NCI-H82 (cell line): ENCODE measurements around the gene AGAP5.

ENCODE experiments used
- DNase-seq: peaks from one replicate; lab custom pipeline; 2025; lab: John Stamatoyannopoulos, UW

AGAP5 gene

DNA sequence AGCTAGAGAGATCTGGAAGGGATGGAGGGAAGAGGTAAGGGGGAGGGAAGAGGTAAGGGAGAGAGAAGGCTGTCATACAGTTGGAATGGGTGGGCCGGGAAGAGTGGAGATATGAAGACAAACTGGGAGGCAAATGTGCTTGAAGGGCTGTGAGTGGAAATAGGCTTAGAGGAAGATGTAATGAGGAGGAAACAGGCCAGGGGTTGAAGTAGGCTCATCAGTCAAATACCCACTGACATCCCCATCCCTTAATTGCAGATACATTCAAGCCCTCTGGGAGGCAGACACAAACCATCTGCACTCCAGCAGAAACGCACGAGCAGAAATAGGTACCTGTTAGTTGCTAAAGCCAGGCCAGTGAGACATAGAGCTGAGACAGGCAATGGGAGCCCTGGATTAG lies 44.2 kb downstream of the AGAP5 start:
- DNase-seq, result peak; percentile 19

- no peak for DNase-seq
Observed at GRCh38 chr10:73653195-73653594, 44.7 kb downstream of the AGAP5 start.

DNA sequence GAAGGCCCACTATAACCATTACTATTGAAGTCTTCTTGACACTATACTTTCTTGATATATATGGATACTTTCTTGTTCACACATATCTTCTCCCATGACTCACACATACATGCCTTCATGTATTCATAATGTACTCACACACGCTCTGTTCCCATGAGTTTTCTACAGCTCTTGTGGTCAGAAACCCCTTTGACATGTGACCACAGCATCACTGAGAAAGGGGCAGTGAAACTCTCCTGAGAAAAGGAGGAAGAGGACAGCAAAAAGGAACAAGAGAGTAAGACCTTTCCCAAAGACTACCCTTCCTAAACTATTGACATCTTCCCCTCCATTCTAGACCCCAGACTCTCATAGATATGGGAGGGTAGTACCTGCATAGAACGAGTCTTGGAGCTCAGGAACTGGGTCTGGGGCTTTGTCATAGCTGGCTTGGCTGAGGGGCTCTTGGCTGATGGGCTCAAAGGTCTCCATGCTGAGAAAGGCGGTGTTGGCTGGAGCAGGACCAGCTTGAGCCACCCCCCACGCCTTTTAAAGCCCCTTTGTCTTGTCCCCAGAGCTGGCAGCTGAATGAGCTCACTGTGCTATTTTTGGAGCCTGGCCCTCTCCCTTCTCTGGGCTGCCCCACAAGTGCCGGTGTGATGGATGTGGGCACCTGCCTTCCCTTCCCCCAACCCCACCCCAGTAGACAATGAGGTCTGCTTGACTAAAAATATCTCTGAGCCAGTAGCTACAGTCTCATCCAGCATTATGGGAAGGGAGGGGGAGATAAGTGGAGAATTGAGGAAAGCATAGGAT lies 47.2 kb downstream of the AGAP5 start:
- no peak for DNase-seq

DNA sequence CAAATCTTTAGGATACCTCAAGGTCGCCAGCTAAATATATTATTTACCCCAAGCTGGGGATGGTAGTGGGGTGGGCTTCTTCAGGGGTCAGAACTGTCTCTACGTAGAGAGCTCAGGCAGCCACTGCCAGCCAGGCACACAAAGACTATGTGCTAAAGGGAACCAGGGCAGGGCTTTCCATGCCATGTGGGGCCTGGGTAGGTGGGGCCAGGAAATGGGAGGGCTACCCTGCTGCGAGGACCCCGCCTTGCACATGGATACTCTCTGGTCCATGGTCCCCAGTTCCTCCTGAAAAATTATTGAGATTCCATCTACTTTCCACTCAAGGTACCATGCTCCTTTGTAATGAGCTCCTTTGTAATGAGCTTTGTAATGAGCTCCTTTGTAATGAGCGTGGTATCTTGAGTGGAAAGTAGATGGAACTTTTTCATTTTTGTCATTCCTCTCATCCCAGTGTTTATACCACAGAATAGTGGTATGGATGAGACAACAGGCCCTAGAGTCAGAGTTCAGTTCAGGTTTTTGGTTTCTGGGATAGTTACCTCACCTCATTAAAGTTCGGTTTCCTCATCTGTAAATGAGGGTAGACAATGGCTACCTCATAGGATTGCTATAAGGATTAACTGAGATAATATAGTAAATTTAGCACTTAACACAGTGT lies 47.9 kb downstream of the AGAP5 start:
- DNase-seq, result no peak

GRCh38 chr10:73648975-73649829 lies 48.7 kb downstream of the AGAP5 start:
- DNase-seq, result no peak

GRCh38 chr10:73647875-73648651 lies 49.8 kb downstream of the AGAP5 start:
- no peak for DNase-seq

- DNase-seq, result peak; percentile 95
Observed at GRCh38 chr10:73647211-73647874, 50.6 kb downstream of the AGAP5 start.

GRCh38 chr10:73646598-73647041 lies 51.3 kb downstream of the AGAP5 start:
- no peak for DNase-seq

DNA sequence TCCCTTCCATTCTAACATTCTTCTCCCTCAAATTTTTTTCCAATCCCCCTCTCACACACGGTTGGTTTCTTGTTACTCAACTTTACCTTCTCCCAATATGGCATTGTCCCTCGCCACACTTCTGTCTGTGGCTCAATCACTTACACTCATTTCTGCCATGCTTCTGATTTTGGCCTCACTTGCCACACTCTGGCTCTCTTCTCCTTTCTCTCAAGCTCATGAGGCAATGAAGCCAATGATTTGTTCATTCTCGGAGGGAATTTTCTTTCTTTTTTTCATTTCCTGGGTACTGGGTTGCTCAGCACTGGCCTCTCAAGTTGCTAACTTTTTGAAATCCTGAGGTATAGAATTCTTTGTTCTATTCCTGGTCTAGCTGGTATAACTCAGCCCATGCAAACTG lies 52.7 kb downstream of the AGAP5 start:
- DNase-seq, result no peak

DNA sequence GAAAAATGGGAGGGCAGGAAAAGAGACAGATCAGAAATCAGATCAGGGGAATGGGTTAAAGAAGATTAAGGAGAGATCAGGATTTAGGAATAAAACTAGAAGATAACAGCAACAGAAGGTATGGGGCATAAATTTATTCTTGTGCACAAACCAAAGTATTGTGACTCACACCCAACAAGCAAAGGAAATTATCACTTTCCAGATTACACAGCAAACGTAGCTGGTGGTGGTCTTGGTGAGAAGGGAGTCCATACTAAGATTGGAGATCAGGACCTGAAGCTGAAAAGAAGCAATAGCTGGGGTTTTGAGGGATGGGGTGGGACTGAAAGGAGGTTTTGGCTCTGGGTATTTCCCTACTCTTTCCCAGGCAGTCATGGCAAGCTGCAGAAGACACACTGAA lies 53.1 kb downstream of the AGAP5 start:
- DNase-seq, result no peak

GRCh38 chr10:73644015-73644743 lies 53.7 kb downstream of the AGAP5 start:
- DNase-seq, result peak; percentile 74

DNA sequence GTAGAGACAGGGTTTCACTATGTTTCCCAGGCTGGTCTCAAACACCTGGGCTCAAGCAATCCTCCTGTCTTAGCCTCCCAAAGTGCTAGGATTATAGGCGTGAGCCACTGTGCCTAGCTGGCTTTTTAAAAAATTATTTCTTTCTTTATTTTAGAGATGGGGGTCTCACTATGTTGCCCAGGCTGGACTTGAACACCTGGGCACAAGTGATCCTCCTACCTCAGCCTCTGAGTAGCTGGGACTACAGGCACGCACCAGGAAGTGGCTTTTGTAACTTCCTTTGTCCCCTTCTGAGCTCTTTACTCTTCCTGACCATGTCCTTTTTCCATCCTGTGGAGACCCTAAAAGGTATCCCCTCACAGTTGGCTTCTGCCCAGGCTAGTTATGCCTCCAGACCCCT lies 54.5 kb downstream of the AGAP5 start:
- no peak for DNase-seq

- no peak for DNase-seq
Observed at GRCh38 chr10:73641328-73642060, 56.4 kb downstream of the AGAP5 start, which contains the start of gene MYOZ1. MYOZ1 (minus strand) TSS chr10:73641474; CDS start chr10:73640017, 1,457 bp downstream.

DNA sequence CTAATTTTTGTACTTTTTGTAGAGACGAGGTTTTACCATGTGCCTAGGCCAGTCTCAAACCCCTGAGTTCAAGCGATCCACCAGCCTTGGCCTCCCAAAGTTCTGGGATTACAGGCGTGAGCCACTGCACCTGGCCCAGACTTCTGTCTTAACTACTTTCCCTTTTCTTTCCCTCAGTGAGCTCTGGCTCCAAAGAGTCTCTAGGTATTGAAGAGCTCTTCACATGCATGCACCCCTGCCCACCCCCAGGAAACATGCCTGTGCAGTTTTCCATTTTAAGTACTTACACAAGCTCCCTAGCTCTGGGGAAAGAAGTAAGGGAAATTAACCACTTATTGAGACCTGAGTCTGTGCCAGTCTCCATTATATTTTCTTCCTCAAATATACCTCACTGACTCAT lies 58.6 kb downstream of the AGAP5 start:
- no peak for DNase-seq

- no peak for DNase-seq
Observed at GRCh38 chr10:73635781-73636180, 62.1 kb downstream of the AGAP5 start.

DNA sequence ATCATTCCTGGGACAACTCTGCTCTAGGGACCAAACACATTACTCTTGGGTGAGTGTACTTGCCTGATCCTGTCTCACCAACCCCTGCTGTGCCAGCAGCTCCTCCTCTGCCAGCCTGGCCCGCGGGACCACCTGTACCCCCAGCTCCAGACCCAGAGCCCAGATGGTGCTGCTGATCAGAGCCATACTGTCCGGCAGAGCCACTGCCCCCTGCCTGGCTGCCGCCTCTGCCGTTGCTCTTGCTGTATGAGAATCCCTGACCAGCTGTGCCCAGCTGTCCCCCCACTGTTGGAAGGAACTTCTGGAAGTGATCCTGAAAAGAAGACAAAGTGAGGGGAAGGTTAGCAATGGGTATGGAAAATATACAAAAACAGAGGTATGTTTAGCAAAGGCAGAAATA lies 63.5 kb downstream of the AGAP5 start:
- DNase-seq, result no peak

- no peak for DNase-seq
Observed at GRCh38 chr10:73629165-73629564, 68.7 kb downstream of the AGAP5 start.

GRCh38 chr10:73628405-73628804 lies 69.5 kb downstream of the AGAP5 start:
- no peak for DNase-seq

GRCh38 chr10:73627300-73627699 lies 70.6 kb downstream of the AGAP5 start:
- no peak for DNase-seq
